NCI-H2196 treated with DMSO at 0.1 percent for 48 hours (cell line): ENCODE results near the gene CCDC78.

ENCODE experiments used
- DNase-seq: peaks from one replicate; lab custom pipeline; 2025; ENCODE audit not compliant: unreplicated experiment; lab: John Stamatoyannopoulos, UW

Gene CCDC78

GRCh38 chr16:680967-681745 lies 45.1 kb downstream of the CCDC78 start:
- no peak for DNase-seq

GRCh38 chr16:680625-680945 lies 45.7 kb downstream of the CCDC78 start:
- no peak for DNase-seq

GRCh38 chr16:679814-680624 lies 46.2 kb downstream of the CCDC78 start, which contains the start of gene STUB1:
STUB1 (plus strand) TSS chr16:680410; CDS start chr16:680526, 116 bp downstream.
- peak; percentile 83 for DNase-seq

- DNase-seq, result peak; percentile 67
Measured at GRCh38 chr16:678858-679813, 47.1 kb downstream of the CCDC78 start.

- DNase-seq, result peak; percentile 21
Measured at GRCh38 chr16:678209-678857, 47.9 kb downstream of the CCDC78 start.

- peak; percentile 33 for DNase-seq
Measured at GRCh38 chr16:677316-678190, 48.7 kb downstream of the CCDC78 start.

GRCh38 chr16:676913-677312 lies 49.3 kb downstream of the CCDC78 start:
- peak; percentile 80 for DNase-seq

GRCh38 chr16:676565-676902 lies 49.7 kb downstream of the CCDC78 start:
- no peak for DNase-seq

- no peak for DNase-seq
Measured at GRCh38 chr16:675884-676564, 50.2 kb downstream of the CCDC78 start.

- no peak for DNase-seq
Measured at GRCh38 chr16:674968-675883, 51.0 kb downstream of the CCDC78 start, which contains the start of gene RHBDL1. RHBDL1 (plus strand) TSS chr16:675671; CDS start chr16:675791, 120 bp downstream.

GRCh38 chr16:674214-674881 lies 51.9 kb downstream of the CCDC78 start:
- no peak for DNase-seq

- DNase-seq, result no peak
Measured at GRCh38 chr16:673399-673991, 52.7 kb downstream of the CCDC78 start.

GRCh38 chr16:672851-673250 lies 53.4 kb downstream of the CCDC78 start:
- no peak for DNase-seq
